Measurements from ENCODE around the gene DPP6. TPM values are rescaled to one million over a fixed set of nuclear protein-coding genes. Genes with fewer than 3 reads are reported as not detected.
"Not testable (repeated sequence)": the region's sequence is repeated elsewhere in the genome, so short reads cannot be mapped to it uniquely, and the experiment has no call there.

The DPP6 gene
- total RNA-seq, 2 experiments from 2014 or later: not detected

GRCh38 chr7:154928136-154929005 is 876.2 kb downstream of the DPP6 start:
- CTCF ChIA-PET: interaction anchor here (0.6 to 6.1 kb wide), 34 partner anchors 9 to 847 kb away, joined by 3 to 90 read pairs (median 4); partner anchors contain the start of gene RBM33
- Mint-ChIP-seq H3K4me1 (peaks cover 22% of the 10 kb centered on the region), H3K9me3 (ENCODE audit: low read depth) (peaks cover 2% of the 10 kb centered on the region), H3K27ac (peak overlapping the region; percentile 96), H3K27me3 (no peaks in the 10 kb centered on the region), H3K4me3 (peak overlapping the region; percentile 99), H3K36me3 (ENCODE audit: low read depth) (peaks cover 9% of the 10 kb centered on the region)
- intact Hi-C loops (cut with DNase I, micrococcal nuclease): loop anchor here (1.0 to 10.0 kb wide), 13 partner anchors 25 to 836 kb away; partner anchors contain the start of genes PAXIP1 (in 2 of the 2), HTR5A (in 1 of the 2) and RBM33 (in 1 of the 2)
- DNase-seq (peak; percentile 50), ATAC-seq (peak; percentile 80)
- POLR2A ChIA-PET: interaction anchor here (1.1 kb wide), 2 partner anchors 417 to 430 kb away, joined by 3 to 4 read pairs; no protein-coding TSS in a partner anchor

GRCh38 chr7:154929006-154929726 is 877.0 kb downstream of the DPP6 start:
- H3K9me3 Mint-ChIP-seq (ENCODE audit: low read depth): peaks cover 7% of the 10 kb centered on the region
- ChIA-PET POLR2A (no interaction called here), CTCF (interaction anchor here (0.7 to 6.1 kb wide), 8 partner anchors 9 to 428 kb away, joined by 3 to 90 read pairs (median 18); no protein-coding TSS in a partner anchor)
- peaks cover 22% of the 10 kb centered on the region for H3K4me1 Mint-ChIP-seq
- H3K36me3 Mint-ChIP-seq (ENCODE audit: low read depth): peaks cover 15% of the 10 kb centered on the region
- peak overlapping the region; percentile 96 for H3K27ac Mint-ChIP-seq
- no peak for ATAC-seq
- intact Hi-C loops (cut with DNase I, micrococcal nuclease): loop anchor here (2.0 to 10.0 kb wide), 6 partner anchors 73 to 810 kb away; partner anchors contain the start of genes PAXIP1 (in 1 of the 2) and RBM33 (in 1 of the 2)
- H3K4me3 Mint-ChIP-seq: peak overlapping the region; percentile 99
- peak; percentile 25 for DNase-seq
- H3K27me3 Mint-ChIP-seq: no peaks in the 10 kb centered on the region

- Mint-ChIP-seq H3K4me3 (no peak overlapping the region), H3K27me3 (no peaks in the 10 kb centered on the region), H3K9me3 (ENCODE audit: low read depth) (peaks cover 18% of the 10 kb centered on the region), H3K27ac (no peak overlapping the region), H3K4me1 (peaks cover 25% of the 10 kb centered on the region), H3K36me3 (ENCODE audit: low read depth) (peaks cover 31% of the 10 kb centered on the region)
- POLR2A ChIA-PET: no interaction called here
- CTCF ChIA-PET: interaction anchor here (0.6 kb wide), 1 partner anchor 24 kb away, joined by 3 read pairs; no protein-coding TSS in a partner anchor
- intact Hi-C loops (cut with DNase I, micrococcal nuclease): no loop called here
- DNase-seq (no peak), ATAC-seq (no peak)
These were observed 879.7 kb downstream of the DPP6 start for GRCh38 chr7:154931906-154932305.

GRCh38 chr7:154934353-154934952 is 882.3 kb downstream of the DPP6 start:
- H3K4me3 Mint-ChIP-seq; ATAC-seq; intact Hi-C loops (cut with DNase I, micrococcal nuclease); H3K27me3 Mint-ChIP-seq; H3K27ac Mint-ChIP-seq; DNase-seq; CTCF ChIA-PET; POLR2A ChIA-PET: not testable (repeated sequence)
- Mint-ChIP-seq H3K4me1 (peaks cover 20% of the 10 kb centered on the region), H3K36me3 (ENCODE audit: low read depth) (peaks cover 31% of the 10 kb centered on the region), H3K9me3 (ENCODE audit: low read depth) (peaks cover 18% of the 10 kb centered on the region)

- Mint-ChIP-seq H3K27me3 (no peaks in the 10 kb centered on the region), H3K36me3 (ENCODE audit: low read depth) (peaks cover 29% of the 10 kb centered on the region), H3K9me3 (ENCODE audit: low read depth) (peaks cover 18% of the 10 kb centered on the region), H3K4me1 (peaks cover 3% of the 10 kb centered on the region), H3K27ac (no peak overlapping the region), H3K4me3 (no peak overlapping the region)
- DNase-seq: no peak
- ChIA-PET POLR2A (no interaction called here), CTCF (interaction anchor here (3.4 to 7.0 kb wide), 2 partner anchors 10 to 15 kb away, joined by 15 to 45 read pairs; no protein-coding TSS in a partner anchor)
- no peak for ATAC-seq
- intact Hi-C loops (cut with DNase I, micrococcal nuclease): no loop called here
These were observed 885.6 kb downstream of the DPP6 start for GRCh38 chr7:154937837-154938236.

- H3K27me3 Mint-ChIP-seq: no peaks in the 10 kb centered on the region
- ATAC-seq (no peak), DNase-seq (no peak)
- no peaks in the 10 kb centered on the region for H3K9me3 Mint-ChIP-seq (ENCODE audit: low read depth)
- ChIA-PET POLR2A (no interaction called here), CTCF (interaction anchor here (0.6 to 7.0 kb wide), 6 partner anchors 10 to 29 kb away, joined by 3 to 45 read pairs (median 4); no protein-coding TSS in a partner anchor)
- peaks cover 27% of the 10 kb centered on the region for H3K36me3 Mint-ChIP-seq (ENCODE audit: low read depth)
- no peak overlapping the region for H3K4me3 Mint-ChIP-seq
- H3K4me1 Mint-ChIP-seq: no peaks in the 10 kb centered on the region
- H3K27ac Mint-ChIP-seq: no peak overlapping the region
- intact Hi-C loops (cut with DNase I, micrococcal nuclease): no loop called here
These were observed 890.5 kb downstream of the DPP6 start for GRCh38 chr7:154942691-154943090.
